ENCODE measurements around the gene SUMO3. TPM values are rescaled to one million over a fixed set of nuclear protein-coding genes. Genes with fewer than 3 reads are reported as not detected.

The SUMO3 gene
- 59.3 TPM for total RNA-seq

GRCh38 chr21:44817914-44818639 is at the start of gene SUMO3:
TSS of gene SUMO3 (minus strand) at chr21:44818062. CDS start at chr21:44817968, 94 bp downstream.

GRCh38 chr21:44801468-44802395 is 16.1 kb downstream of the SUMO3 start, which contains the start of gene UBE2G2:
TSS of gene UBE2G2 (minus strand) at chr21:44801820. CDS start at chr21:44801748, 72 bp downstream.

Other genes with a start within 250 kb of the SUMO3 start
- gene KRTAP10-4, start 244.3 kb downstream of the SUMO3 start, total RNA-seq = not detected
- gene KRTAP10-5, start 237.5 kb downstream of the SUMO3 start, total RNA-seq = not detected
- gene KRTAP10-6, start 225.6 kb downstream of the SUMO3 start, total RNA-seq = not detected
- gene KRTAP10-7, start 217.5 kb downstream of the SUMO3 start, total RNA-seq = not detected
- gene KRTAP10-8, start 206.0 kb downstream of the SUMO3 start, total RNA-seq = not detected
- gene KRTAP10-9, start 191.0 kb downstream of the SUMO3 start, total RNA-seq = not detected
- not detected for gene KRTAP10-10, start 180.7 kb downstream of the SUMO3 start, total RNA-seq
- gene KRTAP10-11, start 171.6 kb downstream of the SUMO3 start, total RNA-seq = not detected
- not detected for gene KRTAP12-4, start 163.4 kb downstream of the SUMO3 start, total RNA-seq
- not detected for gene KRTAP12-3, start 160.1 kb downstream of the SUMO3 start, total RNA-seq
- not detected for gene KRTAP12-2, start 151.1 kb downstream of the SUMO3 start, total RNA-seq
- gene KRTAP12-1, start 135.9 kb downstream of the SUMO3 start, total RNA-seq = not detected
- gene KRTAP10-12, start 120.9 kb downstream of the SUMO3 start, total RNA-seq = not detected
- not detected for gene TSPEAR, start 106.5 kb downstream of the SUMO3 start, total RNA-seq
- 73.3 TPM for gene UBE2G2, start 16.2 kb downstream of the SUMO3 start, total RNA-seq
- 172 TPM for gene PTTG1IP, start 55.6 kb upstream of the SUMO3 start, total RNA-seq
- gene ITGB2, start 102.8 kb upstream of the SUMO3 start, total RNA-seq = 24.1 TPM
- 13.9 TPM for gene SLX9, start 122.0 kb upstream of the SUMO3 start, total RNA-seq